Measurements from ENCODE around the gene SLX4IP. TPM values are rescaled to one million over a fixed set of nuclear protein-coding genes. Genes with fewer than 3 reads are reported as not detected.
A peak's percentile ranks its signal among the peaks of the same experiment; 100 is the strongest.

The SLX4IP gene
- total and polyA plus RNA-seq, 2 donors (not counting 3 experiments of a cell fraction or from before 2014, with no cell fraction given), result 1.9 to 4.5 TPM

- Histone ChIP-seq H3K9me3 (replicated peaks; ENCODE audit: control insufficient read depth, insufficient read depth, low read length) (no peaks in the 10 kb centered on the region), H3K4me1 (ENCODE audit: control insufficient read depth, extremely low read depth, insufficient read depth, low read length) (peaks cover 30% of the 10 kb centered on the region), H4K20me1 (replicated peaks; ENCODE audit: control insufficient read depth, extremely low read depth, insufficient read depth, low read length) (no peaks in the 10 kb centered on the region), H3K9ac (replicated peaks; ENCODE audit: extremely low read depth, insufficient read depth, low read length) (peak overlapping the region; percentile 12), H2AFZ (ENCODE audit: low read depth, low read length) (peak overlapping the region; percentile 50), H3K27ac (ENCODE audit: insufficient read depth, low read depth, low read length) (peak overlapping the region; percentile 40), H3K4me3 (replicated peaks in 1 of 3; ENCODE audit: insufficient read depth in 1 of 3, low read depth in 1 of 3, low read length in 3 of 3) (peak overlapping the region in 2 of 3 experiments; percentile 2 to 20), H3K9me1 (replicated peaks; ENCODE audit: control insufficient read depth, extremely low read depth, insufficient read depth, low read length) (no peaks in the 10 kb centered on the region), H3K4me2 (ENCODE audit: insufficient read depth, low read length) (peak overlapping the region; percentile 79), H3K79me2 (ENCODE audit: control insufficient read depth, insufficient read depth, low read length) (no peaks in the 10 kb centered on the region), H3K27me3 (ENCODE audit: control insufficient read depth in 2 of 2, insufficient read depth in 2 of 2, low read length in 2 of 2) (no peaks in the 10 kb centered on the region), H3K36me3 (ENCODE audit: control insufficient read depth in 2 of 2, extremely low read depth in 1 of 2, insufficient read depth in 2 of 2, low read length in 2 of 2) (no peaks in the 10 kb centered on the region)
- POLR2A ChIA-PET, result no interaction called here
- no TSS peak for BruUV-seq (replicated peaks)
- FAIRE-seq, result peak; percentile 59
- CTCF ChIA-PET, result interaction anchor here (0.9 to 3.1 kb wide), 10 partner anchors 8 to 644 kb away, joined by 3 to 13 read pairs (median 3); no protein-coding TSS in a partner anchor
- TF ChIP-seq EZH2 (IDR thresholded peaks at IDR 0.05; ENCODE audit: borderline replicate concordance, low read depth, low read length, severe bottlenecking) (no peak), MYC (IDR thresholded peaks at IDR 0.05; ENCODE audit: low read depth, low read length) (no peak), GATA2 (IDR thresholded peaks at IDR 0.05; ENCODE audit: insufficient read depth, insufficient read length, low read depth, low read length) (peak; percentile 92), FOS (IDR thresholded peaks at IDR 0.05; ENCODE audit: borderline replicate concordance, insufficient read depth, low read length) (peak; percentile 51), MAX (IDR thresholded peaks at IDR 0.05; ENCODE audit: insufficient read depth, insufficient read length) (no peak), POLR2AphosphoS5 (IDR thresholded peaks at IDR 0.05; ENCODE audit: insufficient read depth, low read depth, low read length) (no peak), CTCF (IDR thresholded peaks at IDR 0.05; ENCODE audit: extremely low read depth in 1 of 2, insufficient read depth in 1 of 2, low read depth in 1 of 2, low read length in 2 of 2) (no peak), POLR2A (IDR thresholded peaks at IDR 0.05; ENCODE audit: low read depth, low read length) (no peak), JUN (IDR thresholded peaks at IDR 0.05; ENCODE audit: borderline replicate concordance, insufficient read depth, insufficient read length, low read depth) (no peak)
- DNase-seq (ENCODE audit: low read depth, low spot score), result peak; percentile 78
- dilution Hi-C loops (cut with MboI; ENCODE audit: extremely low pct_ligation_motif_present, low sequenced_read_pairs) (no loop called here), intact Hi-C loops (cut with micrococcal nuclease) (loop anchor here (1.0 kb wide), 1 partner anchor 19 kb away; no protein-coding TSS in a partner anchor)
Observed at GRCh38 chr20:10622657-10623418, 187.7 kb downstream of the SLX4IP start.
